ENCODE results near the gene PNKP. TPM values are rescaled to one million over a fixed set of nuclear protein-coding genes. Genes with fewer than 3 reads are reported as not detected.

PNKP gene
- total RNA-seq, 1 donor from 2014 or later, result 76.4 TPM

DNA sequence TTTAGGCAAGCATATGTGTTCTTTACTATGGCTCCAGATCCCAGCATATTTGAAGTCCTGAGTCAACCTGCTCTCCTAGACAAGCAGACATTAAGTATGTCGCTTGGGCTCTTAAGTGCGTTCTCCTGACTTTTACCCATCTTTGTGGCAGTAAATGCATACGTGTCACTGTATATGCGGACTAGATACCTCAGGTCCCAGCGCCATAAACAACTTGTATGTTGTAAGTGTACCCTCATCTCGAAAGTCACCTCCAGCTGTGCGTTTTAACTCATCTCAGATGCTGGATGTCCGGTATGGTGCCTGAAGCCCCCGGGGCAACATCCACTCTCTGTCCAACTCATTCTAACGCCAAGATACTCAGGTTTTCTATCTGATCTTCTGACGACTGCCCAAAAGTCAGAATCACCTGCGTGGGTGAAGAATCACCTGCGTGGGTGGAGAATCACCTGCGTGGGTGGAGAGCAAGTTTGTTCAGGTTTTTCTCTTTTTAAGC is 14.7 kb downstream of the PNKP start:
- Mint-ChIP-seq H3K27me3 (ENCODE audit: unreplicated experiment) (no peaks in the 10 kb centered on the region), H3K4me3 (ENCODE audit: unreplicated experiment) (peak overlapping the region; percentile 76), H3K36me3 (ENCODE audit: unreplicated experiment) (peaks cover 22% of the 10 kb centered on the region)

DNA sequence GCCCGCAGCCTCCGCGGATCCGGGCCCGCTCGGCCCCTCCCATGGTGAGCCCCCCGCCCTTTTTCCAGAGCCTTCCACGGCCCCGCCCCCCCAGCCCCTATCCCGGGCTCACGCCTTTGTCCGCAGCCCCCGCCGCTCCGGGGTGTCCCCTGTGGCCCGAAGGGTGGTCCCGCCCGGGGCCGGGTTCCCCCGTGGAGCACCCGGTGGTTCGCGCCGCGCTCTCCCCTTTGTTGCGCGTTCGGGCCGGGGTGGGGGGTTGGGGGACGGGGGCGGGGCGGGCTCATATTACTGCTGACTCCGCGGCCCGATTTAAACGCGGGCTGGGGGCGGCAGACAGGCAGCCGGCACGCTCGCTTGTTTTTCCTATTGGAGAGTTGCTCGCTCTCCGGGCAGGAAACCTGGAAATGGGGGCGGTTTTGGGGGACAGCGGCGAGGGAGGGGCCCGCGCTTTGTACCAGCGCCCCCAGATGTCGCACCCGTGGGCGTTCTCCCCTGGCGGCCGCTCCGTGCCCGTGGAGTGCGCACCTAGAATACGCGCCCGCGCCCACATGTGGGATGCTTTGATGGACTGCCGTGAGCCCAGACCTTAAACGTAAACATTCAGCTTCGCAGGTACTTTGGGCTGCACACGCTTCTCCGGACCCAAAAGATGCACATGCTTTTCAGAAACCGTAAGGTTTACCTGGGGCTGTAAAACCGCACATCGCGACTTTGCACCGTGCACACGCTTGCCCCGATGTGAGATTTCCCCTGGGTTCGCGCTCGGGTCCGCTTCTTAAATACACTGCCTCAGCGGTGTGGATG is 15.7 kb downstream of the PNKP start:
- DNase-seq (ENCODE audit: extremely low spot score, unreplicated experiment), result no peak
- H3K36me3 Mint-ChIP-seq (ENCODE audit: unreplicated experiment), result peaks cover 14% of the 10 kb centered on the region
- H3K9me3 Mint-ChIP-seq (ENCODE audit: unreplicated experiment), result peaks cover 6% of the 10 kb centered on the region
- H3K27me3 Mint-ChIP-seq (ENCODE audit: unreplicated experiment), result no peaks in the 10 kb centered on the region
- TF ChIP-seq, protein P1, sequence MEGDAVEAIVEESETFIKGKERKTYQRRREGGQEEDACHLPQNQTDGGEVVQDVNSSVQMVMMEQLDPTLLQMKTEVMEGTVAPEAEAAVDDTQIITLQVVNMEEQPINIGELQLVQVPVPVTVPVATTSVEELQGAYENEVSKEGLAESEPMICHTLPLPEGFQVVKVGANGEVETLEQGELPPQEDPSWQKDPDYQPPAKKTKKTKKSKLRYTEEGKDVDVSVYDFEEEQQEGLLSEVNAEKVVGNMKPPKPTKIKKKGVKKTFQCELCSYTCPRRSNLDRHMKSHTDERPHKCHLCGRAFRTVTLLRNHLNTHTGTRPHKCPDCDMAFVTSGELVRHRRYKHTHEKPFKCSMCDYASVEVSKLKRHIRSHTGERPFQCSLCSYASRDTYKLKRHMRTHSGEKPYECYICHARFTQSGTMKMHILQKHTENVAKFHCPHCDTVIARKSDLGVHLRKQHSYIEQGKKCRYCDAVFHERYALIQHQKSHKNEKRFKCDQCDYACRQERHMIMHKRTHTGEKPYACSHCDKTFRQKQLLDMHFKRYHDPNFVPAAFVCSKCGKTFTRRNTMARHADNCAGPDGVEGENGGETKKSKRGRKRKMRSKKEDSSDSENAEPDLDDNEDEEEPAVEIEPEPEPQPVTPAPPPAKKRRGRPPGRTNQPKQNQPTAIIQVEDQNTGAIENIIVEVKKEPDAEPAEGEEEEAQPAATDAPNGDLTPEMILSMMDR (IDR thresholded peaks at IDR 0.05), result no peak
- peak overlapping the region; percentile 70 for H3K27ac Mint-ChIP-seq (ENCODE audit: unreplicated experiment)
- peak overlapping the region; percentile 76 for H3K4me3 Mint-ChIP-seq (ENCODE audit: unreplicated experiment)
- peaks cover 45% of the 10 kb centered on the region for H3K4me1 Mint-ChIP-seq (ENCODE audit: unreplicated experiment)

More for the DNA sequence above, 14.7 kb downstream of the PNKP start:
- Mint-ChIP-seq H3K27ac (ENCODE audit: unreplicated experiment) (peak overlapping the region; percentile 70), H3K4me1 (ENCODE audit: unreplicated experiment) (peaks cover 45% of the 10 kb centered on the region), H3K9me3 (ENCODE audit: unreplicated experiment) (peaks cover 6% of the 10 kb centered on the region)
- TF ChIP-seq, protein P1 (IDR thresholded peaks at IDR 0.05), result no peak
- DNase-seq (ENCODE audit: extremely low spot score, unreplicated experiment), result no peak

DNA sequence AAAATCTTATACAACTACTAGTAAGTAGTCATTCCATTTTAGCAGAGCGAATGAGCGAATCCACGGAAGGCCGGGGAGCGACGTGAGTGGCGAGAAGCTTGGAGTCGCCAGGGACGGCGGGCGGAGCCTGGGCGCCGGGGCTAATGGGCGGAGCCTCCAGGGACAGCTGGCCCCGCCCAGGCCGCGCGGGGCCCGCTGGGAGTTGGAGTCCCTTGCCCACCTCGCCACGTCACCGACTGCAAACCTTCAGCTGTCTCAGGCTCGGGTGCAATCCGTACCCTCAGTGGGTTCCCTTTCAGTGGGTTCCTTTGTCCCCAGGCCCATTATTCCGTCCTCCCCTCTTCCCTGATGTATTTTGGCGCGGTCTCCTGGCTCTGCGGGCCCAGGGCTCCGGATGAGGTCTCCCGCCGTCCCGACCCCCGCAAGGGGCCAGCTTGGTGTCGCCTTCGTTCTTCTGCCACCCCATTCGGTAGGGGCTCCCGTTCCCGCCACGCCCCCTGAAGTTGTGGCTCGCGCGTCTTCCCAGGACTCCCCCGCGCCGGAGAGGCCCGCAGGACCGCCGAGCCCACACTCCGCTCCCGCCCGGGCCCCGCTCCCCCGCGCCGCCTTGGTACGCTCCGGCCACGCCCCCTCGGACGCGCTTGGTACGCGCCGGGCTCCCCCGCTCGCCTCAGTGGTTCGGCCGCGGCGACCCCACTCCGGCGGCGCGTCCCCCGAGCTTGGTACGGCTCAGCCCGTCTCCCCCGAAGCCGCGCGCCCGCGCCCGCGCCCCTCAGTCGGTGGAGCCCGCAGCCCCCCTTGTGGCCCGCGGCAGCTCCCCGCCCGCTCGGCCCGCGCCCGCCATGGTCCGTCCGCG is 16.7 kb downstream of the PNKP start, which contains the start of gene PTOV1:
Gene PTOV1 (plus strand): TSS at position 673 of the 856 bp plus-strand sequence.
- TF ChIP-seq, protein P1 (IDR thresholded peaks at IDR 0.05), result no peak
- Mint-ChIP-seq H3K9me3 (ENCODE audit: unreplicated experiment) (peaks cover 6% of the 10 kb centered on the region), H3K36me3 (ENCODE audit: unreplicated experiment) (peaks cover 14% of the 10 kb centered on the region), H3K4me3 (ENCODE audit: unreplicated experiment) (peak within 1 kb of the TSS; percentile 87), H3K4me1 (ENCODE audit: unreplicated experiment) (peaks cover 48% of the 10 kb centered on the region), H3K27me3 (ENCODE audit: unreplicated experiment) (no peaks in the 10 kb centered on the region), H3K27ac (ENCODE audit: unreplicated experiment) (peak within 1 kb of the TSS; percentile 98)
- DNase-seq (ENCODE audit: extremely low spot score, unreplicated experiment), result peak; percentile 97

DNA sequence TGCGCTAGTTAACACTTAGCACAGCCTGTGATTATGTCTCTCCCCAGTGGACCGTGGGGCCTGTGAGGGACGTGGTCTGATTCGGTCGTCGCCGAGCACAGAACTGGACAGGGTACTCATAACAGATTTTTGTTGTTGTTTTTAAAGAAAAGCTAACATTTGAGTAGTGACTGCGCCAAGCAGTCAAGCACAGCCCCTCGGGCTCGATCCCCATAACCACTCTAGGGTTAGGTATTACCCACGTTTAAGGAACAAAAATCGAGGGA is 17.2 kb downstream of the PNKP start:
- Mint-ChIP-seq H3K4me3 (ENCODE audit: unreplicated experiment) (peak overlapping the region; percentile 87), H3K36me3 (ENCODE audit: unreplicated experiment) (peaks cover 11% of the 10 kb centered on the region), H3K4me1 (ENCODE audit: unreplicated experiment) (peaks cover 52% of the 10 kb centered on the region), H3K9me3 (ENCODE audit: unreplicated experiment) (peaks cover 6% of the 10 kb centered on the region), H3K27me3 (ENCODE audit: unreplicated experiment) (no peaks in the 10 kb centered on the region), H3K27ac (ENCODE audit: unreplicated experiment) (peak overlapping the region; percentile 98)
- no peak for DNase-seq (ENCODE audit: extremely low spot score, unreplicated experiment)
- TF ChIP-seq, protein P1 (IDR thresholded peaks at IDR 0.05), result no peak
